B cell (primary cell): ENCODE measurements around the gene CHCHD6.

Experiments
- CTCF ChIP-seq: fragments of 200-600 bp; IDR thresholded peaks from one replicate; pipeline ENCODE4 v1.8.0; 2022; ENCODE audit warnings: antibody characterized with exemption, mild to moderate bottlenecking
- EZH2 ChIP-seq: IDR thresholded peaks from 2 replicates; pipeline ENCODE4 v1.6.1; 2012; ENCODE audit warnings: borderline replicate concordance, low read depth, mild to moderate bottlenecking, moderate library complexity, low read length; ENCODE audit not compliant: insufficient read depth, poor library complexity, severe bottlenecking

- TF ChIP-seq CTCF (no peak), EZH2 (no peak)
Observed at GRCh38 chr3:126657901-126658300, 46.1 kb upstream of the CHCHD6 start.
